Measurements from ENCODE around the gene CDH4.

Gene CDH4

GRCh38 chr20:61908057-61909026, 656.3 kb downstream of the CDH4 start:
- no peak for DNase-seq (ENCODE audit: low read depth, low spot score)

- no peak for DNase-seq (ENCODE audit: low read depth, low spot score)
Measured at GRCh38 chr20:61909028-61909427, 657.0 kb downstream of the CDH4 start.

GRCh38 chr20:61909821-61910220, 657.8 kb downstream of the CDH4 start:
- DNase-seq (ENCODE audit: low read depth, low spot score) = no peak

- no peak for DNase-seq (ENCODE audit: low read depth, low spot score)
Measured at GRCh38 chr20:61911824-61912223, 659.8 kb downstream of the CDH4 start.

GRCh38 chr20:61912665-61913422, 660.8 kb downstream of the CDH4 start:
- no peak for DNase-seq (ENCODE audit: low read depth, low spot score)

- no peak for DNase-seq (ENCODE audit: low read depth, low spot score)
Measured at GRCh38 chr20:61913423-61914225, 661.6 kb downstream of the CDH4 start.

GRCh38 chr20:61915101-61915500, 663.0 kb downstream of the CDH4 start:
- DNase-seq (ENCODE audit: low read depth, low spot score) = no peak

- no peak for DNase-seq (ENCODE audit: low read depth, low spot score)
Measured at GRCh38 chr20:61916318-61916891, 664.3 kb downstream of the CDH4 start.

GRCh38 chr20:61917474-61918145, 665.5 kb downstream of the CDH4 start:
- no peak for DNase-seq (ENCODE audit: low read depth, low spot score)

GRCh38 chr20:61918548-61918947, 666.5 kb downstream of the CDH4 start:
- DNase-seq (ENCODE audit: low read depth, low spot score) = no peak

GRCh38 chr20:61919239-61919638, 667.2 kb downstream of the CDH4 start:
- DNase-seq (ENCODE audit: low read depth, low spot score) = no peak

GRCh38 chr20:61919675-61920365, 667.8 kb downstream of the CDH4 start:
- DNase-seq (ENCODE audit: low read depth, low spot score) = no peak

GRCh38 chr20:61922411-61922810, 670.4 kb downstream of the CDH4 start:
- no peak for DNase-seq (ENCODE audit: low read depth, low spot score)

- no peak for DNase-seq (ENCODE audit: low read depth, low spot score)
Measured at GRCh38 chr20:61922936-61923335, 670.9 kb downstream of the CDH4 start.

GRCh38 chr20:61923371-61924166, 671.5 kb downstream of the CDH4 start:
- DNase-seq (ENCODE audit: low read depth, low spot score) = no peak

GRCh38 chr20:61924211-61924857, 672.3 kb downstream of the CDH4 start:
- DNase-seq (ENCODE audit: low read depth, low spot score) = no peak

GRCh38 chr20:61924858-61925554, 672.9 kb downstream of the CDH4 start:
- DNase-seq (ENCODE audit: low read depth, low spot score) = no peak

- DNase-seq (ENCODE audit: low read depth, low spot score) = no peak
Measured at GRCh38 chr20:61925555-61926252, 673.6 kb downstream of the CDH4 start.
